Measurements from ENCODE around the gene EFNA3. TPM values are rescaled to one million over a fixed set of nuclear protein-coding genes. Genes with fewer than 3 reads are reported as not detected.

EFNA3 gene
- total RNA-seq, 1 donor from 2014 or later = 1.0 TPM

DNA sequence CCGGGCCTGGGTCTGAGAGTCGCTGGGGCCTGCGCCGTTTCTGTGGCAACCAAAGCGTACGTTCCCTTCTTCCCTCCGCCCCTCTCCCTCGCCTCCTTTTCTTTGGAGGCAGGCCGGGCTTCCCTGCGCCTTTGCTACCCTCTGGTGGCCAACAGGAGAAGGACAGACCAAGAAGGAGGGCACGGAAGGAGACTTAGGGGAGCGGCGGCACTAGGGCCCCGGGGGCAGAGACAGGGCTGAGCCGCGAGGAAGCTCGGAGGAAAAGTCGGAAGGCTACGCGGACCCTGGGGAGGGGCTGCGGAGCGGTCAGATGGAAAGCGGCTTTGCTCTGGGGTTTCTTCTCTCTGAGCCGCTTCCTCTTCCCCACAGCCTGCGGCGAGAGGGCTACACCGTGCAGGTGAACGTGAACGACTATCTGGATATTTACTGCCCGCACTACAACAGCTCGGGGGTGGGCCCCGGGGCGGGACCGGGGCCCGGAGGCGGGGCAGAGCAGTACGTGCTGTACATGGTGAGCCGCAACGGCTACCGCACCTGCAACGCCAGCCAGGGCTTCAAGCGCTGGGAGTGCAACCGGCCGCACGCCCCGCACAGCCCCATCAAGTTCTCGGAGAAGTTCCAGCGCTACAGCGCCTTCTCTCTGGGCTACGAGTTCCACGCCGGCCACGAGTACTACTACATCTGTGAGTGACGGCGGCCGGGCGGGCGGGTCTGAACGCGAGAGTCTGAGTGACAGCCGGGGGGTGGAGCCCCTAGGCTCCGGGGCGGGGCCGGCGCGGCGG lies 6.3 kb downstream of the EFNA3 start:
- peaks cover 45% of the 10 kb centered on the region for H3K27me3 ChIP-seq
- intact Hi-C loops (cut with DNase I) = no loop called here
- H3K9me3 ChIP-seq = no peaks in the 10 kb centered on the region
- H3K27ac ChIP-seq = peak overlapping the region; percentile 80
- ATAC-seq (peak; percentile 89), DNase-seq (peak; percentile 98)
- peak overlapping the region; percentile 80 for H3K4me3 ChIP-seq
- H3K36me3 ChIP-seq = no peaks in the 10 kb centered on the region
- H3K4me1 ChIP-seq = peaks cover 42% of the 10 kb centered on the region
- TF ChIP-seq, protein P1, sequence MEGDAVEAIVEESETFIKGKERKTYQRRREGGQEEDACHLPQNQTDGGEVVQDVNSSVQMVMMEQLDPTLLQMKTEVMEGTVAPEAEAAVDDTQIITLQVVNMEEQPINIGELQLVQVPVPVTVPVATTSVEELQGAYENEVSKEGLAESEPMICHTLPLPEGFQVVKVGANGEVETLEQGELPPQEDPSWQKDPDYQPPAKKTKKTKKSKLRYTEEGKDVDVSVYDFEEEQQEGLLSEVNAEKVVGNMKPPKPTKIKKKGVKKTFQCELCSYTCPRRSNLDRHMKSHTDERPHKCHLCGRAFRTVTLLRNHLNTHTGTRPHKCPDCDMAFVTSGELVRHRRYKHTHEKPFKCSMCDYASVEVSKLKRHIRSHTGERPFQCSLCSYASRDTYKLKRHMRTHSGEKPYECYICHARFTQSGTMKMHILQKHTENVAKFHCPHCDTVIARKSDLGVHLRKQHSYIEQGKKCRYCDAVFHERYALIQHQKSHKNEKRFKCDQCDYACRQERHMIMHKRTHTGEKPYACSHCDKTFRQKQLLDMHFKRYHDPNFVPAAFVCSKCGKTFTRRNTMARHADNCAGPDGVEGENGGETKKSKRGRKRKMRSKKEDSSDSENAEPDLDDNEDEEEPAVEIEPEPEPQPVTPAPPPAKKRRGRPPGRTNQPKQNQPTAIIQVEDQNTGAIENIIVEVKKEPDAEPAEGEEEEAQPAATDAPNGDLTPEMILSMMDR (IDR thresholded peaks at IDR 0.05) = peak; percentile 91

DNA sequence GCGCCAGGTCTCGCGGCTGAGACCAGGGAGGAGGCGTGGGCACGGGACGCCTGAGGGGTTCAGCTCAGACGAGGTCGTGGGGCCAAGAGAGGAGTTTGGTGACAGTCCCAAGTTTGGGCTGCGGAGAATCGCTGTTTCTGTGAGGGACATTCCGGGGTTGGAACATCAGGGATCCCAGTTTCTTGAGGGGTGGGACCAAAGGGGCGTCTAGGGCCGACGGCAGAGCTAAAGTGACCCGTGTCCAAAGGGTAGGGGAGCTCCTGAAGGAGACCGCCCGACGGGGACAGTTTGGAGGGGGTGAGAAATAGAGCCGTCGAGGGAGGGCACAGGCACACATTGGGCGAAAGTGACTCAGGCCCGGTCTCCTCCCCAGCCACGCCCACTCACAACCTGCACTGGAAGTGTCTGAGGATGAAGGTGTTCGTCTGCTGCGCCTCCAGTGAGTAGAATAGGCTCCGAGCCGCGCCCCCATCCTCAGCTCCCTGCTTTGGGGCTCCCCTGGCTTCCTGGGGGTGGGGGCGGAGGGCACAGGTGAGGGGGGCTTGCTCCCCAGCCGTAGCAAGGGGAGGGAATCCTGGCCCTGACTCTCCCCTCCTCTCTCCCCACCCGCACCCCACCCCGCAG lies 7.0 kb downstream of the EFNA3 start:
- TF ChIP-seq, protein P1 (IDR thresholded peaks at IDR 0.05) = no peak
- intact Hi-C loops (cut with DNase I) = no loop called here
- ATAC-seq (peak; percentile 42), DNase-seq (peak; percentile 88)
- H3K9me3 ChIP-seq = no peaks in the 10 kb centered on the region
- no peaks in the 10 kb centered on the region for H3K36me3 ChIP-seq
- H3K27ac ChIP-seq = peak overlapping the region; percentile 80
- H3K4me1 ChIP-seq = peaks cover 34% of the 10 kb centered on the region
- peaks cover 38% of the 10 kb centered on the region for H3K27me3 ChIP-seq
- H3K4me3 ChIP-seq = peak overlapping the region; percentile 80

DNA sequence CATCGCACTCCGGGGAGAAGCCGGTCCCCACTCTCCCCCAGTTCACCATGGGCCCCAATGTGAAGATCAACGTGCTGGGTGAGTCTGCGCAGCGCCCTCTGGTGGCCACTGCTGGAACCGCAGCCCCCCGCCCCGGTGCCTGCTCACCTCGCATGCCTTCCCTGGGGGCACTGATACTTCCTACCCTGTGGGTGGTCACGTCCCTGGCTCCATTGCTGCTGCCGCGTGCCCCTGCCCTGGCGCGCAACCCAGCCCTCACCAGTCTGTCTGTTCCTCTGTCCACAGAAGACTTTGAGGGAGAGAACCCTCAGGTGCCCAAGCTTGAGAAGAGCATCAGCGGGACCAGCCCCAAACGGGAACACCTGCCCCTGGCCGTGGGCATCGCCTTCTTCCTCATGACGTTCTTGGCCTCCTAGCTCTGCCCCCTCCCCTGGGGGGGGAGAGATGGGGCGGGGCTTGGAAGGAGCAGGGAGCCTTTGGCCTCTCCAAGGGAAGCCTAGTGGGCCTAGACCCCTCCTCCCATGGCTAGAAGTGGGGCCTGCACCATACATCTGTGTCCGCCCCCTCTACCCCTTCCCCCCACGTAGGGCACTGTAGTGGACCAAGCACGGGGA lies 7.6 kb downstream of the EFNA3 start:
- Histone ChIP-seq H3K4me1 (peaks cover 28% of the 10 kb centered on the region), H3K27ac (no peak overlapping the region), H3K27me3 (peaks cover 32% of the 10 kb centered on the region), H3K36me3 (no peaks in the 10 kb centered on the region), H3K9me3 (no peaks in the 10 kb centered on the region), H3K4me3 (peak overlapping the region; percentile 80)
- intact Hi-C loops (cut with DNase I) = no loop called here
- peak; percentile 86 for DNase-seq
- TF ChIP-seq, protein P1 (IDR thresholded peaks at IDR 0.05) = peak; percentile 99
- ATAC-seq = peak; percentile 63

DNA sequence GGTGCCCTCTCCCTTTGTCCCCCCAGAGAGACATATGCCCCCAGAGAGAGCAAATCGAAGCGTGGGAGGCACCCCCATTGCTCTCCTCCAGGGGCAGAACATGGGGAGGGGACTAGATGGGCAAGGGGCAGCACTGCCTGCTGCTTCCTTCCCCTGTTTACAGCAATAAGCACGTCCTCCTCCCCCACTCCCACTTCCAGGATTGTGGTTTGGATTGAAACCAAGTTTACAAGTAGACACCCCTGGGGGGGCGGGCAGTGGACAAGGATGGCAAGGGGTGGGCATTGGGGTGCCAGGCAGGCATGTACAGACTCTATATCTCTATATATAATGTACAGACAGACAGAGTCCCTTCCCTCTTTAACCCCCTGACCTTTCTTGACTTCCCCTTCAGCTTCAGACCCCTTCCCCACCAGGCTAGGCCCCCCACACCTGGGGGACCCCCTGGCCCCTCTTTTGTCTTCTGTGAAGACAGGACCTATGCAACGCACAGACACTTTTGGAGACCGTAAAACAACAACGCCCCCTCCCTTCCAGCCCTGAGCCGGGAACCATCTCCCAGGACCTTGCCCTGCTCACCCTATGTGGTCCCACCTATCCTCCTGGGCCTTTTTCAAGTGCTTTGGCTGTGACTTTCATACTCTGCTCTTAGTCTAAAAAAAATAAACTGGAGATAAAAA lies 8.4 kb downstream of the EFNA3 start:
- peaks cover 25% of the 10 kb centered on the region for H3K27me3 ChIP-seq
- intact Hi-C loops (cut with DNase I) = no loop called here
- no peaks in the 10 kb centered on the region for H3K36me3 ChIP-seq
- no peak overlapping the region for H3K4me3 ChIP-seq
- TF ChIP-seq, protein P1 (IDR thresholded peaks at IDR 0.05) = no peak
- H3K27ac ChIP-seq = no peak overlapping the region
- ATAC-seq (no peak), DNase-seq (no peak)
- H3K9me3 ChIP-seq = no peaks in the 10 kb centered on the region
- peaks cover 21% of the 10 kb centered on the region for H3K4me1 ChIP-seq

All from upper lobe of right lung (tissue), 1 donor.